ENCODE data around the gene PLEKHA4. TPM values are rescaled to one million over a fixed set of nuclear protein-coding genes. Genes with fewer than 3 reads are reported as not detected.

Gene PLEKHA4
- total RNA-seq, 1 donor from 2014 or later = 1.6 TPM

DNA sequence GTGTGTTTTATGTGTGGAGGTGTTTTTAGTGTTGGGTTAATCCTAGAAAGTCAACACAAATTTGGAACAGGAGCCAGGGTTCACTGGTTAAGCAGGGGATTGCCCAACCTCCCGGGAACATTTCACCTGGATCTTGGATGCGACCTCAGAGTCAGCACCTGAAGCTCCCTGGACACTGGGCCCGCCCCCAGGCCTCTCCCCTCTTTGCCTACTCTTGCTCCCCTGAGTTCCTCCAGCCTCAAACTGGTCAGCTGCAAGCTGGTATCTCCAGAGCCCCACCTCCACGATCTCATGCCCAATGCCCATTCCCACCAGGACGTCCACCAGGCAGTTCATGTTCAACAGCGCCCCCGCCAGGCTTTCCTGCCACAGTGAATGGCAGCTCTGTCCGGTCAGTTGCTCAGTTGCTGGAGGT, 41.8 kb downstream of the PLEKHA4 start:
- DNase-seq (ENCODE audit: low spot score) = no peak
- Mint-ChIP-seq H3K4me3 (ENCODE audit: low read depth) (no peak overlapping the region), H3K27ac (no peak overlapping the region), H3K4me1 (ENCODE audit: low read depth) (no peaks in the 10 kb centered on the region), H3K9me3 (no peaks in the 10 kb centered on the region), H3K27me3 (ENCODE audit: low read depth) (no peaks in the 10 kb centered on the region), H3K36me3 (ENCODE audit: low read depth) (no peaks in the 10 kb centered on the region)
- intact Hi-C loops (cut with micrococcal nuclease) = no loop called here

DNA sequence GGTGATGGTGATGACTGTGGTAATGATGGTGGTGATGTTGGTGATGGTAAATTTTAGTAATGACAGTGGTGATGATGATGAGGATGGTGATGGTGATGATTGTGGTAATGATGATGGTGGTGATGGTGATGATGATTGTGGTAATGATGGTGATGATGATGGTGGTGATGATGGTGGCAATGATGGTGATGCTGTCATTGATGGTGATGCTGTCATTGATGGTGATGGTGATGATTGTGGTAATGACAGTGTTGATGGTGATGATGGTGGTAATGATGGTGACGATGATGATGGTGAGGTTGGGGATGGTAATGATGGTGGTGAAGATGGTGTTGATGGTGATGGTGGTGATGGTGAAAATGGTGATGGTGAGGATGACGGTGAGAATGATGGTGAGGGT, 45.9 kb downstream of the PLEKHA4 start:
- no peaks in the 10 kb centered on the region for H3K9me3 Mint-ChIP-seq
- H3K36me3 Mint-ChIP-seq (ENCODE audit: low read depth) = no peaks in the 10 kb centered on the region
- DNase-seq (ENCODE audit: low spot score) = no peak
- no peaks in the 10 kb centered on the region for H3K27me3 Mint-ChIP-seq (ENCODE audit: low read depth)
- no peak overlapping the region for H3K4me3 Mint-ChIP-seq (ENCODE audit: low read depth)
- no peak overlapping the region for H3K27ac Mint-ChIP-seq
- intact Hi-C loops (cut with micrococcal nuclease) = no loop called here
- H3K4me1 Mint-ChIP-seq (ENCODE audit: low read depth) = no peaks in the 10 kb centered on the region

DNA sequence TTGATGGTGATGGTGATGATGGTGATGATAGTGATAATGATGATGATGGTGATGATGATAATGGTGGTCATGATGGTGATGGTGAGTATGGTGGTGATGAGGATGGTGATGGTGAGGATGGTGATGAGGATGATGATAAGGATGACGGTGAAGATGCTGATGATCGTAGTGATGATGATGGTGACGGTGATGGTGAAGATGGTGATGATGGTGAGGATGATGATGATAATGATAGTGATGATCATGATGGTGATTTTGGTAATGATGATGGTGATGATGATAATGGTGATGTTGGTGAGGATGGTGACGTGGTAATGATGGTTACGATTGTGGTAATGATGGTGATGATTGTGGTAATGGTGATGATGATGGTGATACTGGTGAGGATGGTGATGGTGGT, 46.8 kb downstream of the PLEKHA4 start:
- no peak overlapping the region for H3K27ac Mint-ChIP-seq
- H3K4me1 Mint-ChIP-seq (ENCODE audit: low read depth) = no peaks in the 10 kb centered on the region
- H3K9me3 Mint-ChIP-seq = no peaks in the 10 kb centered on the region
- intact Hi-C loops (cut with micrococcal nuclease) = no loop called here
- no peaks in the 10 kb centered on the region for H3K36me3 Mint-ChIP-seq (ENCODE audit: low read depth)
- no peak overlapping the region for H3K4me3 Mint-ChIP-seq (ENCODE audit: low read depth)
- H3K27me3 Mint-ChIP-seq (ENCODE audit: low read depth) = no peaks in the 10 kb centered on the region
- DNase-seq (ENCODE audit: low spot score) = no peak

- intact Hi-C loops (cut with micrococcal nuclease) = no loop called here
- H3K36me3 Mint-ChIP-seq (ENCODE audit: low read depth) = no peaks in the 10 kb centered on the region
- no peaks in the 10 kb centered on the region for H3K9me3 Mint-ChIP-seq
- DNase-seq (ENCODE audit: low spot score) = no peak
- H3K27me3 Mint-ChIP-seq (ENCODE audit: low read depth) = no peaks in the 10 kb centered on the region
- peaks cover 7% of the 10 kb centered on the region for H3K4me1 Mint-ChIP-seq (ENCODE audit: low read depth)
- no peak overlapping the region for H3K27ac Mint-ChIP-seq
- H3K4me3 Mint-ChIP-seq (ENCODE audit: low read depth) = no peak overlapping the region
These were observed 49.0 kb downstream of the PLEKHA4 start for GRCh38 chr19:48819366-48819816.

- DNase-seq (ENCODE audit: low spot score) = no peak
- Mint-ChIP-seq H3K4me1 (ENCODE audit: low read depth) (peaks cover 7% of the 10 kb centered on the region), H3K27ac (no peak overlapping the region), H3K4me3 (ENCODE audit: low read depth) (no peak overlapping the region), H3K36me3 (ENCODE audit: low read depth) (no peaks in the 10 kb centered on the region), H3K27me3 (ENCODE audit: low read depth) (no peaks in the 10 kb centered on the region), H3K9me3 (no peaks in the 10 kb centered on the region)
- intact Hi-C loops (cut with micrococcal nuclease) = no loop called here
These were observed 50.1 kb downstream of the PLEKHA4 start for GRCh38 chr19:48818234-48818820.

- H3K36me3 Mint-ChIP-seq (ENCODE audit: low read depth) = no peaks in the 10 kb centered on the region
These were observed 50.8 kb downstream of the PLEKHA4 start for GRCh38 chr19:48817585-48818124.

DNA sequence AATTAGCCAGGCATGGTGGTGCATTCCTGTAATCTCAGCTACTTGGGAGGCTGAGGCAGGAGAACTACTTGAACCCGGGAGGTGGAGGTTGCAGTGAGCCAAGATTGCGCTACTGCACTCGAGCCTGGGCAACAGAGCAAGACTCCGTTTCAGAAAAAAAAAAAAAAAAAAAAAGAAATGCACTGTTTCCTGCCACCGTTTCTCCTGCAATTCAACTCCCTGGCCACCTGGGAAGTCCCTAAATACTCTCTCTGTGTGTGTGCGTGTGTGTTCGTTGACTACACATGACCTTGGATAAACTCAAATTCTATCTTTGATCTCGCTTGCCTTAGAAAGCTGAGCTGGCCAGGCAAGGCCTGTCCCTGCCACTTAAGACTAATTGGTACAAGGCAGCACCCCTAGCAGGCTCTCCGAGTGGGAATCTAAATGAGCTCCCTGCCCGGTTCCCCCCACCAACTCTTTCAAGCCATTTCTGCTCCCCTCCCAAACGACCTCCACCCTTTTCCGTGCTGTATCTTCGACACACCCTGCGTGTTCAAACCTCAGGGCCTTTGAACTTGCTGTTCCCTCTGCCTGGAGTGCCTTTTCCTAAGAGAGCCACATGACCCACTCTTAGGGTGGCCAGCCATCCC, 52.4 kb downstream of the PLEKHA4 start:
- H3K9me3 Mint-ChIP-seq = no peaks in the 10 kb centered on the region
- H3K27ac Mint-ChIP-seq = no peak overlapping the region
- no peaks in the 10 kb centered on the region for H3K27me3 Mint-ChIP-seq (ENCODE audit: low read depth)
- intact Hi-C loops (cut with micrococcal nuclease) = no loop called here
- no peaks in the 10 kb centered on the region for H3K36me3 Mint-ChIP-seq (ENCODE audit: low read depth)
- peaks cover 13% of the 10 kb centered on the region for H3K4me1 Mint-ChIP-seq (ENCODE audit: low read depth)
- no peak overlapping the region for H3K4me3 Mint-ChIP-seq (ENCODE audit: low read depth)
- no peak for DNase-seq (ENCODE audit: low spot score)

More at GRCh38 chr19:48817585-48818124, 50.8 kb downstream of the PLEKHA4 start:
- peaks cover 8% of the 10 kb centered on the region for H3K4me1 Mint-ChIP-seq (ENCODE audit: low read depth)
- H3K9me3 Mint-ChIP-seq = no peaks in the 10 kb centered on the region
- intact Hi-C loops (cut with micrococcal nuclease) = no loop called here
- H3K4me3 Mint-ChIP-seq (ENCODE audit: low read depth) = no peak overlapping the region
- H3K27me3 Mint-ChIP-seq (ENCODE audit: low read depth) = no peaks in the 10 kb centered on the region
- DNase-seq (ENCODE audit: low spot score) = no peak
- H3K27ac Mint-ChIP-seq = no peak overlapping the region

- no peak overlapping the region for H3K4me3 Mint-ChIP-seq (ENCODE audit: low read depth)
- no peaks in the 10 kb centered on the region for H3K27me3 Mint-ChIP-seq (ENCODE audit: low read depth)
- H3K36me3 Mint-ChIP-seq (ENCODE audit: low read depth) = no peaks in the 10 kb centered on the region
- no peaks in the 10 kb centered on the region for H3K9me3 Mint-ChIP-seq
- DNase-seq (ENCODE audit: low spot score) = no peak
- H3K4me1 Mint-ChIP-seq (ENCODE audit: low read depth) = peaks cover 16% of the 10 kb centered on the region
- intact Hi-C loops (cut with micrococcal nuclease) = no loop called here
- no peak overlapping the region for H3K27ac Mint-ChIP-seq
These were observed 53.5 kb downstream of the PLEKHA4 start for GRCh38 chr19:48814895-48815294.

GRCh38 chr19:48813123-48813913, 55.1 kb downstream of the PLEKHA4 start:
- H3K27ac Mint-ChIP-seq = no peak overlapping the region
- no peaks in the 10 kb centered on the region for H3K36me3 Mint-ChIP-seq (ENCODE audit: low read depth)
- no peak overlapping the region for H3K4me3 Mint-ChIP-seq (ENCODE audit: low read depth)
- H3K4me1 Mint-ChIP-seq (ENCODE audit: low read depth) = peaks cover 28% of the 10 kb centered on the region
- no peaks in the 10 kb centered on the region for H3K27me3 Mint-ChIP-seq (ENCODE audit: low read depth)
- H3K9me3 Mint-ChIP-seq = no peaks in the 10 kb centered on the region
- intact Hi-C loops (cut with micrococcal nuclease) = no loop called here
- no peak for DNase-seq (ENCODE audit: low spot score)

DNA sequence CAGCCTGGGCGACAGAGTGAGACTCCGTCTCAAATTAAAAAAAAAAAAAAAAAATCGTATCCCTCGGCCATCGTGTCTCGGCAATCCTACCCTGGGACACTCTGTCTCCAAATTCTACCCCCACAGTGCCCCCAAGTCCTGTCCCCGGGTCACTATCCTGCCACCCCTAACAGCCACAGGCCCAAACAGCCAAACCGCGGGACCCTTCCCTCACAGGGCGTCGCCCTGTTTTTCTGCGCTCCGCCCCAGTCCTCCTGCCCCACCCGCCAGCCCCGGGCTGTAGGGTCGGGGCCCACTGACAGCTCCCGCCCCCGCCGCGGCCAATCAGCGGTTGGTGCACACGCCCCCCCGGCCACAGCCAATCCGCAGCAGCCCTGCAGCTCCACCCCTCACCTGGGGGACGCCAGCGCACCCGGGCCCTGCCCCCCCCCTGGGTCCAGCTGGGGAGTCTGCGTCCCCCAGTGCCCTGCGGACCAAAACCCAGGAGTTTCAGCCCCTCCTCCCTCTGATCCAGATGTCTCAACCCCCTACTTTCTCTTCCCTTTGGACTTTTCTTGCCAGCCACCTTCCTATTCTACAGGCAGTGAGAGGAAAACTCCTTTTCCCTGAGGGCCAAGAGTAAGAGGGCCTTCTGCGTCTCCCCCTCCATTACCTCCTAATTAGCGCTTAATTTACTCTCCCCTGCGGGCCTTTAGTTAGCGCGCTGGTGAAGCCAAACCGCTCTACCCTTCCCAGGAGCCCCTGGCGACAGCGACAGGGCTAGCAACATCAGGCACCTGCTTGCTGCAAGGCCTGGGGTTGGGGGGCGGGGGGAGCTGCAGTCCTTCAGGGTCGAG, 56.1 kb downstream of the PLEKHA4 start:
- no peaks in the 10 kb centered on the region for H3K27me3 Mint-ChIP-seq (ENCODE audit: low read depth)
- intact Hi-C loops (cut with micrococcal nuclease) = no loop called here
- peaks cover 32% of the 10 kb centered on the region for H3K4me1 Mint-ChIP-seq (ENCODE audit: low read depth)
- peak overlapping the region; percentile 49 for H3K27ac Mint-ChIP-seq
- no peaks in the 10 kb centered on the region for H3K9me3 Mint-ChIP-seq
- H3K4me3 Mint-ChIP-seq (ENCODE audit: low read depth) = peak overlapping the region; percentile 79
- DNase-seq (ENCODE audit: low spot score) = peak; percentile 58
- H3K36me3 Mint-ChIP-seq (ENCODE audit: low read depth) = no peaks in the 10 kb centered on the region

DNA sequence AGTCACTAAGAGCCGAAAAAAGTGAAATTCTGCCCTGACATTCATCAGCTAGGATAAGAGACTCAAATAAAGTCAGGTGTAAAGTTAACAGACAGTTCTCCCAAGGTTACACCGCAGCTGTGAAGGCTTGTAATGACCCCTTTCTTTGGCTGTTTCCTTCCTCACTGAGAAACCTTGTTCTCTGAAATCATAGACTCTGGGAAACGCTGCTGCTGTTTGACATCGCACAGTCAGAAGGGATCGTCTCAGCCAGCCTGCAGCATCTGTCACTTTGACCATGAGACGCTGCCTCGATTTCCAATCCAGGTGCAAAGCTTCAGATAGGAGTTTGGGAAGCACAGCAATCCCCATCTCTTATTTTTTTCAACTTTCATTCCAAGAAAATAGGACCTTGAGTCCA, 58.3 kb downstream of the PLEKHA4 start:
- intact Hi-C loops (cut with micrococcal nuclease) = loop anchor here (1.0 kb wide), 1 partner anchor 166 kb away; no protein-coding TSS in a partner anchor
- H3K36me3 Mint-ChIP-seq (ENCODE audit: low read depth) = peaks cover 3% of the 10 kb centered on the region
- H3K27me3 Mint-ChIP-seq (ENCODE audit: low read depth) = no peaks in the 10 kb centered on the region
- peaks cover 25% of the 10 kb centered on the region for H3K4me1 Mint-ChIP-seq (ENCODE audit: low read depth)
- H3K4me3 Mint-ChIP-seq (ENCODE audit: low read depth) = peak overlapping the region; percentile 89
- no peak for DNase-seq (ENCODE audit: low spot score)
- no peak overlapping the region for H3K27ac Mint-ChIP-seq
- H3K9me3 Mint-ChIP-seq = no peaks in the 10 kb centered on the region

DNA sequence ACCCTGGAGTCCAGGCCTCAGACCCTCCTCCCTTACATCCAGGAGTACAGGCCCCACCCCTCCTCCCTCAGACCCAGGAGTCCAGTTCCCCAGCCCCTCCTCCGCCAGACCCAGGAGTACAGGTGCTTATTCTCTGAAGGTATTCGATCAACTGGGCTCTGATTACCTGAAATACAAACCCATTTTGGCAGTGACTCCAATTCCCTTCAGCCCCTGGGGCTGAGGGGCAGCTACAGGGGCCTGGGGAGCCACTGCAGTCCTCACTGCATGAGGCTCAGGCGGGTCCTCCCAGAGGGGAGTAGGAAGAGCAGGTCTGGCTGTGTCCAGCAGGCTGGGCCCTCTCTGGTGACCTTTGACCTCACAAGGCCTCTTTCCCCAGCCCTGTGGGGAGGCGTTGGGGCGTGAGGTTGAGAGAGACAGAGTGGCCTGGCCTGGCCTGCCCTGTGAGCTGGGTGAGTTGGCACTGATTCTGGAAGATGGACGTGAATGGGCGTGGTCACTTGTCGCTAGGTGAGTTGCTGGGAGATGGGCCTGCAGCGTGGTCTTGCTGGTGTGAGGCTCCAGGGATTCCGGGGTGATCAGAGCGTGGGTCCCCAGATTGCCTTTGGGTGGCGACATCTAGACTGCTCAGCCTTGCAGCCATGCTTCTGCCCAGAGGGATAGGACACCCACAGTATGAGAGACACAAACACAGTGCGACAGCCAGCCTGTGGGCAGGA, 60.7 kb downstream of the PLEKHA4 start:
- H3K36me3 Mint-ChIP-seq (ENCODE audit: low read depth) = peaks cover 3% of the 10 kb centered on the region
- no peak for DNase-seq (ENCODE audit: low spot score)
- H3K9me3 Mint-ChIP-seq = no peaks in the 10 kb centered on the region
- H3K4me3 Mint-ChIP-seq (ENCODE audit: low read depth) = peak overlapping the region; percentile 37
- no peaks in the 10 kb centered on the region for H3K27me3 Mint-ChIP-seq (ENCODE audit: low read depth)
- intact Hi-C loops (cut with micrococcal nuclease) = no loop called here
- no peak overlapping the region for H3K27ac Mint-ChIP-seq
- peaks cover 24% of the 10 kb centered on the region for H3K4me1 Mint-ChIP-seq (ENCODE audit: low read depth)

Measured in activated T-helper 2 cell treated with anti-CD3 and anti-CD28 coated beads, Interferon-gamma antibody, Interleukin-2, Interleukin-4, amounts not matched to agents 10 μg/mL and 5 μg/mL and 100 μg/mL, durations not matched to agents 14 hours and 24 hours and 36 hours (primary cell).